WTC11 (cell line): ENCODE results near the gene HPX. TPM values are rescaled to one million over a fixed set of nuclear protein-coding genes. Genes with fewer than 3 reads are reported as not detected.

Experiments
- ATAC-seq: fragments of 200-7000 bp; cut with Tn5 transposase; 2 replicates; pipeline ENCODE4 v1.10.0; 2021; ENCODE audit warnings: mild to moderate bottlenecking, moderate library complexity
- CTCF ChIA-PET: fragments of 300-600 bp; sonication (Branson Sonifier 250); formaldehyde crosslinking; loops from one replicate; lab custom pipeline; 2021; ENCODE audit warnings: antibody characterized with exemption; lab: Charles Lee
- POLR2A ChIA-PET: fragments of 350-600 bp; sonication (Branson Sonifier 250); formaldehyde crosslinking; loops from one replicate; lab custom pipeline; 2021; ENCODE audit warnings: antibody characterized with exemption; lab: Charles Lee
- DNase-seq: peaks from one replicate; pipeline ENCODE4 v3.0.0; 2021; ENCODE audit warnings: low spot score
- H3K27ac Mint-ChIP-seq: 2 replicates; pipeline ENCODE4 v1.8.0; 2021; ENCODE audit warnings: mixed read lengths
- H3K27me3 Mint-ChIP-seq: 2 replicates; pipeline ENCODE4 v1.8.0; 2021; ENCODE audit warnings: low read depth, mild to moderate bottlenecking, moderate library complexity, mixed read lengths
- H3K36me3 Mint-ChIP-seq: 2 replicates; pipeline ENCODE4 v1.8.0; 2021; ENCODE audit warnings: mixed read lengths
- H3K4me1 Mint-ChIP-seq: 2 replicates; pipeline ENCODE4 v1.8.0; 2022; ENCODE audit warnings: mixed read lengths
- H3K4me3 Mint-ChIP-seq: 2 replicates; pipeline ENCODE4 v1.8.0; 2021; ENCODE audit warnings: mild to moderate bottlenecking, moderate library complexity, mixed read lengths
- H3K9me3 Mint-ChIP-seq: 2 replicates; pipeline ENCODE4 v1.8.0; 2021; ENCODE audit warnings: mixed read lengths
- CBFB ChIP-seq: sonication (generic); formaldehyde crosslinking; IDR thresholded peaks from 2 replicates; pipeline ENCODE4 v1.8.1; 2022; ENCODE audit warnings: mild to moderate bottlenecking, low read depth, missing genetic modification reagents
- CREM ChIP-seq: sonication (generic); formaldehyde crosslinking; IDR thresholded peaks from 2 replicates; pipeline ENCODE4 v1.8.1; 2022; ENCODE audit warnings: mild to moderate bottlenecking, missing genetic modification reagents, moderate library complexity
- EMX1 ChIP-seq: fragments of 250-450 bp; sonication (Bioruptor Pico); IDR thresholded peaks from 2 replicates; pipeline ENCODE4 v1.8.0; 2021; ENCODE audit warnings: mild to moderate bottlenecking
- ESRRA ChIP-seq: sonication (generic); formaldehyde crosslinking; IDR thresholded peaks from 2 replicates; pipeline ENCODE4 v1.8.1; 2022; ENCODE audit warnings: mild to moderate bottlenecking, missing genetic modification reagents, borderline replicate concordance
- ETV6 ChIP-seq: sonication (generic); formaldehyde crosslinking; IDR thresholded peaks from 2 replicates; pipeline ENCODE4 v1.8.1; 2022; ENCODE audit warnings: mild to moderate bottlenecking, missing genetic modification reagents
- GTF2I ChIP-seq: fragments of 250-450 bp; sonication (Bioruptor Pico); conservative IDR thresholded peaks from 2 replicates; pipeline ENCODE4 v1.4.0; 2021; ENCODE audit warnings: mild to moderate bottlenecking
- HMGA2 ChIP-seq: fragments of 250-450 bp; sonication (Bioruptor Pico); IDR thresholded peaks from 2 replicates; pipeline ENCODE4 v1.4.0; 2021; ENCODE audit warnings: mild to moderate bottlenecking, moderate library complexity
- MXD4 ChIP-seq: fragments of 250-450 bp; sonication (Bioruptor Pico); IDR thresholded peaks from 2 replicates; pipeline ENCODE4 v1.8.0; 2021; ENCODE audit warnings: mild to moderate bottlenecking, moderate library complexity, borderline replicate concordance
- NFE2L1 ChIP-seq: sonication (generic); formaldehyde crosslinking; IDR thresholded peaks from 2 replicates; pipeline ENCODE4 v1.8.1; 2023; ENCODE audit warnings: missing genetic modification reagents
- NR3C1 ChIP-seq: sonication (generic); formaldehyde crosslinking; conservative IDR thresholded peaks from 2 replicates; pipeline ENCODE4 v1.8.1; 2023; ENCODE audit warnings: low read depth, mild to moderate bottlenecking, missing genetic modification reagents
- SMAD4 ChIP-seq: sonication (generic); formaldehyde crosslinking; IDR thresholded peaks from 2 replicates; pipeline ENCODE4 v1.8.0; 2022; ENCODE audit warnings: mild to moderate bottlenecking, missing genetic modification reagents
- SOX15 ChIP-seq: fragments of 250-450 bp; sonication (Bioruptor Pico); IDR thresholded peaks from 2 replicates; pipeline ENCODE4 v1.9.0; 2021; ENCODE audit warnings: mild to moderate bottlenecking
- TEAD1 ChIP-seq: sonication (generic); formaldehyde crosslinking; IDR thresholded peaks from 2 replicates; pipeline ENCODE4 v1.8.0; 2022; ENCODE audit warnings: mild to moderate bottlenecking, missing genetic modification reagents
- ZNF219 ChIP-seq: sonication (generic); formaldehyde crosslinking; IDR thresholded peaks from 2 replicates; pipeline ENCODE4 v1.8.0; 2023; ENCODE audit warnings: missing genetic modification reagents, mild to moderate bottlenecking, borderline replicate concordance
- ZNF263 ChIP-seq: sonication (generic); formaldehyde crosslinking; IDR thresholded peaks from 2 replicates; pipeline ENCODE4 v1.8.1; 2022; ENCODE audit warnings: low read depth, mild to moderate bottlenecking, moderate library complexity, missing genetic modification reagents
- ZNF396 ChIP-seq: fragments of 250-450 bp; sonication (Bioruptor Pico); IDR thresholded peaks from 2 replicates; pipeline ENCODE4 v1.8.0; 2021; ENCODE audit warnings: mild to moderate bottlenecking, moderate library complexity, borderline replicate concordance
- total RNA-seq: library from RNA; stranded (reverse); gene quantifications from 3 replicates; pipeline ENCODE4 v1.2.3, GENCODE V29; 2021
- TF ChIP-seq, protein P1 (sequence below): fragments of 250-450 bp; sonication (Bioruptor Pico); IDR thresholded peaks from 2 replicates; pipeline ENCODE4 v1.9.0; 2021; ENCODE audit warnings: mild to moderate bottlenecking
- TF ChIP-seq, protein P2 (sequence below): sonication (generic); formaldehyde crosslinking; IDR thresholded peaks from 2 replicates; pipeline ENCODE4 v1.8.0; 2022; ENCODE audit warnings: mild to moderate bottlenecking, missing genetic modification reagents
- TF ChIP-seq, protein P3 (sequence below): fragments of 250-450 bp; sonication (Bioruptor Pico); IDR thresholded peaks from 2 replicates; pipeline ENCODE4 v1.9.0; 2021; ENCODE audit warnings: mild to moderate bottlenecking, borderline replicate concordance
- TF ChIP-seq, protein P4 (sequence below): sonication (generic); formaldehyde crosslinking; IDR thresholded peaks from 2 replicates; pipeline ENCODE4 v1.8.1; 2022; ENCODE audit warnings: low read depth, missing genetic modification reagents, borderline replicate concordance
- TF ChIP-seq, protein P5 (sequence below): fragments of 250-450 bp; sonication (Bioruptor Pico); IDR thresholded peaks from 2 replicates; pipeline ENCODE4 v1.9.0; 2021; ENCODE audit warnings: moderate library complexity, mild to moderate bottlenecking, inconsistent platforms, borderline replicate concordance

HPX gene
- total RNA-seq, 1 experiment from 2014 or later = 1.7 TPM

DNA sequence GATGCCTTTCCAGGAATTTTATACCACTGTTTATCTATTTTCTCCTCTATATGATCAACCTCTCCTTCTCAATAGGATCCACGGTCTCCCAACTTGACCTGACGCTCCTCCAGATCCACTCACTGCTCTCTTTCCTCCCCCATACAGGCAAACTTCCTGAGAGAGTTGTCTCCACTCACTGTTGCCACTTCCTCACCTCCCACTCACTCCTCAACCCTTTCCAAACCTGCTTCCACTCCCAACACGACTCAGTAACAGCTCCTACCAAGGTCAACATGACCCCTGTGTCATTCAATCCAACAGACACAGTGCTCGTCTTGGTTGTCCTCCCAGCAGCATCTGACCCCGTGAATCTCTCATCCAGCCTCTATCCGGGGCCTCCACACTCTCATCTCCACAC, 25.0 kb downstream of the HPX start:
- TF ChIP-seq, protein P1, sequence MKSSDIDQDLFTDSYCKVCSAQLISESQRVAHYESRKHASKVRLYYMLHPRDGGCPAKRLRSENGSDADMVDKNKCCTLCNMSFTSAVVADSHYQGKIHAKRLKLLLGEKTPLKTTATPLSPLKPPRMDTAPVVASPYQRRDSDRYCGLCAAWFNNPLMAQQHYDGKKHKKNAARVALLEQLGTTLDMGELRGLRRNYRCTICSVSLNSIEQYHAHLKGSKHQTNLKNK (CRISPR knock-in tag) = no peak
- TF ChIP-seq, all 79 proteins: peak for 0
- peaks cover 12% of the 10 kb centered on the region for H3K4me1 Mint-ChIP-seq

DNA sequence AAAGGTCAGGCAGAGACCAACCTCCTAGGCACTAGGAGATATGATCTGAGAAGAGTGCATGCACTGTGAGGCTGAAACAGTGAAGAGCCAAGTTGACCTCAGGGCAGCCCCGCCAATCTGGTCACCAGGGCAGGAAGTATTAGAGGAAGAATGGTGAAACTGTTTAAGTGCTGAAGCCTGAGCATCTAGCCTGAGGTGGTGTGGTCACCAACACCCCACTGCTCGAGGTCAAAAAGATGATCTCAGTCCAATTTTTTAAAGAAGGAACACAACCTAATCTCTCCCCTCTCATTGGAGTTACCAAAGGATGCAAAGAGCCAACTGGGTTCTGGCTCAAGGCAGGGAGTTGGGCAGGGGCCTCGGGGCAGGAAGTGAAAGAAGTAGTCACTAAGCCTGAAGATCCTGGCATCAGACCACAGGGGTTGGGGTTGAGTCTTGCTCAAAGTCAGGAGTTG, 25.9 kb downstream of the HPX start:
- no peak overlapping the region for H3K4me3 Mint-ChIP-seq
- H3K27me3 Mint-ChIP-seq = peaks cover 6% of the 10 kb centered on the region
- H3K4me1 Mint-ChIP-seq = peaks cover 12% of the 10 kb centered on the region
- POLR2A ChIA-PET = no interaction called here
- no peak overlapping the region for H3K27ac Mint-ChIP-seq
- CTCF ChIA-PET = no interaction called here
- H3K36me3 Mint-ChIP-seq = no peaks in the 10 kb centered on the region
- no peak for TF ChIP-seq GTF2I (CRISPR knock-in tag)
- TF ChIP-seq, protein P2, sequence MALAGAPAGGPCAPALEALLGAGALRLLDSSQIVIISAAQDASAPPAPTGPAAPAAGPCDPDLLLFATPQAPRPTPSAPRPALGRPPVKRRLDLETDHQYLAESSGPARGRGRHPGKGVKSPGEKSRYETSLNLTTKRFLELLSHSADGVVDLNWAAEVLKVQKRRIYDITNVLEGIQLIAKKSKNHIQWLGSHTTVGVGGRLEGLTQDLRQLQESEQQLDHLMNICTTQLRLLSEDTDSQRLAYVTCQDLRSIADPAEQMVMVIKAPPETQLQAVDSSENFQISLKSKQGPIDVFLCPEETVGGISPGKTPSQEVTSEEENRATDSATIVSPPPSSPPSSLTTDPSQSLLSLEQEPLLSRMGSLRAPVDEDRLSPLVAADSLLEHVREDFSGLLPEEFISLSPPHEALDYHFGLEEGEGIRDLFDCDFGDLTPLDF (CRISPR knock-in tag) = no peak
- TF ChIP-seq, all 79 proteins: peak for 0
- ATAC-seq (no peak), DNase-seq (no peak)
- H3K9me3 Mint-ChIP-seq = no peaks in the 10 kb centered on the region

More for the DNA sequence above, 25.0 kb downstream of the HPX start:
- H3K9me3 Mint-ChIP-seq = no peaks in the 10 kb centered on the region
- POLR2A ChIA-PET = no interaction called here
- peaks cover 15% of the 10 kb centered on the region for H3K27me3 Mint-ChIP-seq
- ATAC-seq = no peak
- DNase-seq = no peak
- CTCF ChIA-PET = interaction anchor here (1.4 kb wide), 1 partner anchor 28 kb away, joined by 3 read pairs; no protein-coding TSS in a partner anchor
- H3K36me3 Mint-ChIP-seq = no peaks in the 10 kb centered on the region
- H3K4me3 Mint-ChIP-seq = no peak overlapping the region
- H3K27ac Mint-ChIP-seq = no peak overlapping the region

DNA sequence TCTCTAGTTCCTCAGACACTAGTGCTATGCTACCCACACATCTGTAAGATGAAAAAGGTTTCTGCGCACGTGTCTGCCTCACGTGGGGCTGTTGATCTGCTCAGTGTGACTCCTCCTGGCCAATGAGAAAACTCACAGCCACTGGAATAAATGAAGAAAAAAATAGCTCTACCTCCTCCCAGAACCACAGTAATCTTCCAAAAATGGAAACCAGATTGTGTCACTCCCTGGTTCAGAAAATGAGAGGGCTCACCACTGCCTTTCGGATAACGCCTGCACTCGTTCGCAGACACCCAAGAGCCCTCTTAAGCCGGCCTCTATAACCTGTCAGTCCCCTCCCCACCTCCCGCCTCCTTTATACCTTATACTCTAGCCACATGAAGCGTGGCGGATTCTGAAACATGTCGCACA, 27.0 kb downstream of the HPX start:
- POLR2A ChIA-PET = no interaction called here
- Mint-ChIP-seq H3K4me3 (no peak overlapping the region), H3K27ac (no peak overlapping the region), H3K36me3 (no peaks in the 10 kb centered on the region)
- TF ChIP-seq, protein P3, sequence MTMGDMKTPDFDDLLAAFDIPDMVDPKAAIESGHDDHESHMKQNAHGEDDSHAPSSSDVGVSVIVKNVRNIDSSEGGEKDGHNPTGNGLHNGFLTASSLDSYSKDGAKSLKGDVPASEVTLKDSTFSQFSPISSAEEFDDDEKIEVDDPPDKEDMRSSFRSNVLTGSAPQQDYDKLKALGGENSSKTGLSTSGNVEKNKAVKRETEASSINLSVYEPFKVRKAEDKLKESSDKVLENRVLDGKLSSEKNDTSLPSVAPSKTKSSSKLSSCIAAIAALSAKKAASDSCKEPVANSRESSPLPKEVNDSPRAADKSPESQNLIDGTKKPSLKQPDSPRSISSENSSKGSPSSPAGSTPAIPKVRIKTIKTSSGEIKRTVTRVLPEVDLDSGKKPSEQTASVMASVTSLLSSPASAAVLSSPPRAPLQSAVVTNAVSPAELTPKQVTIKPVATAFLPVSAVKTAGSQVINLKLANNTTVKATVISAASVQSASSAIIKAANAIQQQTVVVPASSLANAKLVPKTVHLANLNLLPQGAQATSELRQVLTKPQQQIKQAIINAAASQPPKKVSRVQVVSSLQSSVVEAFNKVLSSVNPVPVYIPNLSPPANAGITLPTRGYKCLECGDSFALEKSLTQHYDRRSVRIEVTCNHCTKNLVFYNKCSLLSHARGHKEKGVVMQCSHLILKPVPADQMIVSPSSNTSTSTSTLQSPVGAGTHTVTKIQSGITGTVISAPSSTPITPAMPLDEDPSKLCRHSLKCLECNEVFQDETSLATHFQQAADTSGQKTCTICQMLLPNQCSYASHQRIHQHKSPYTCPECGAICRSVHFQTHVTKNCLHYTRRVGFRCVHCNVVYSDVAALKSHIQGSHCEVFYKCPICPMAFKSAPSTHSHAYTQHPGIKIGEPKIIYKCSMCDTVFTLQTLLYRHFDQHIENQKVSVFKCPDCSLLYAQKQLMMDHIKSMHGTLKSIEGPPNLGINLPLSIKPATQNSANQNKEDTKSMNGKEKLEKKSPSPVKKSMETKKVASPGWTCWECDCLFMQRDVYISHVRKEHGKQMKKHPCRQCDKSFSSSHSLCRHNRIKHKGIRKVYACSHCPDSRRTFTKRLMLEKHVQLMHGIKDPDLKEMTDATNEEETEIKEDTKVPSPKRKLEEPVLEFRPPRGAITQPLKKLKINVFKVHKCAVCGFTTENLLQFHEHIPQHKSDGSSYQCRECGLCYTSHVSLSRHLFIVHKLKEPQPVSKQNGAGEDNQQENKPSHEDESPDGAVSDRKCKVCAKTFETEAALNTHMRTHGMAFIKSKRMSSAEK (CRISPR knock-in tag) = no peak
- TF ChIP-seq NFE2L1 (CRISPR knock-in tag) (no peak), SMAD4 (CRISPR knock-in tag) (no peak), ZNF263 (CRISPR knock-in tag) (no peak), SOX15 (CRISPR knock-in tag) (no peak), ZNF219 (CRISPR knock-in tag) (no peak), ZNF396 (no peak), ESRRA (no peak), CREM (no peak), CBFB (CRISPR knock-in tag) (no peak), MXD4 (CRISPR knock-in tag) (no peak), HMGA2 (CRISPR knock-in tag) (no peak), EMX1 (CRISPR knock-in tag) (no peak), ETV6 (CRISPR knock-in tag) (no peak), TEAD1 (CRISPR knock-in tag) (no peak), NR3C1 (no peak)
- TF ChIP-seq, protein P4, sequence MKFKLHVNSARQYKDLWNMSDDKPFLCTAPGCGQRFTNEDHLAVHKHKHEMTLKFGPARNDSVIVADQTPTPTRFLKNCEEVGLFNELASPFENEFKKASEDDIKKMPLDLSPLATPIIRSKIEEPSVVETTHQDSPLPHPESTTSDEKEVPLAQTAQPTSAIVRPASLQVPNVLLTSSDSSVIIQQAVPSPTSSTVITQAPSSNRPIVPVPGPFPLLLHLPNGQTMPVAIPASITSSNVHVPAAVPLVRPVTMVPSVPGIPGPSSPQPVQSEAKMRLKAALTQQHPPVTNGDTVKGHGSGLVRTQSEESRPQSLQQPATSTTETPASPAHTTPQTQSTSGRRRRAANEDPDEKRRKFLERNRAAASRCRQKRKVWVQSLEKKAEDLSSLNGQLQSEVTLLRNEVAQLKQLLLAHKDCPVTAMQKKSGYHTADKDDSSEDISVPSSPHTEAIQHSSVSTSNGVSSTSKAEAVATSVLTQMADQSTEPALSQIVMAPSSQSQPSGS (CRISPR knock-in tag) = no peak
- TF ChIP-seq, protein P5, sequence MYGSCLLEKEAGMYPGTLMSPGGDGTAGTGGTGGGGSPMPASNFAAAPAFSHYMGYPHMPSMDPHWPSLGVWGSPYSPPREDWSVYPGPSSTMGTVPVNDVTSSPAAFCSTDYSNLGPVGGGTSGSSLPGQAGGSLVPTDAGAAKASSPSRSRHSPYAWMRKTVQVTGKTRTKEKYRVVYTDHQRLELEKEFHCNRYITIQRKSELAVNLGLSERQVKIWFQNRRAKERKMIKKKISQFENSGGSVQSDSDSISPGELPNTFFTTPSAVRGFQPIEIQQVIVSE = no peak
- TF ChIP-seq, all 79 proteins: peak for 0
- CTCF ChIA-PET = interaction anchor here (0.9 to 1.8 kb wide), 6 partner anchors 16 to 59 kb away, joined by 3 to 9 read pairs (median 4); no protein-coding TSS in a partner anchor
- H3K27me3 Mint-ChIP-seq = no peaks in the 10 kb centered on the region
- no peaks in the 10 kb centered on the region for H3K9me3 Mint-ChIP-seq
- peaks cover 9% of the 10 kb centered on the region; the same call in 1 of the 2 replicates for H3K4me1 Mint-ChIP-seq
- DNase-seq (no peak), ATAC-seq (no peak)
